KG1 (cell line): ENCODE measurements around the gene KIAA1958.
A peak's percentile ranks its signal among the peaks of the same experiment; 100 is the strongest.
"Not testable (repeated sequence)": the region's sequence is repeated elsewhere in the genome, so short reads cannot be mapped to it uniquely, and the experiment has no call there.

Experiments
- DNase-seq: peaks from one replicate; lab custom pipeline; 2025; lab: John Stamatoyannopoulos, UW

The KIAA1958 gene

DNA sequence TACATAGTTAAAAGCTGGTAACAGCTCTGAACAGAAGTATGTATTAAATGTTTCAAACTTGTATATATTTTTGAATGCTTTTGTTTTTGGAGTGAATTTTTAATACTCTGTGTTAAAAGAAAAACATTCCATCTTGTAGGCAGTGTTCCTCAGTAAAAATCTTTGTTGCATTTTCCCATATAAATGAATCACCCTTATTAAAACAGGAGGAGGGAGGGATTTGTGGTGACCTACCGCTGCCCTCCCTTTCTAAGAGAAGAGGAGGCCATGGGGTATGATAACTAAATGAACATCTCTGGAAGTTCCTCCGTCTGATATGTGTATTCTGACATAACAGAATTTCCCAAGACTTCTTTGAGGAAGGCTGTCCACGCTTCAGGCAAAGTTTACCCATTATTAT, 177.9 kb downstream of the KIAA1958 start:
- no peak for DNase-seq

DNA sequence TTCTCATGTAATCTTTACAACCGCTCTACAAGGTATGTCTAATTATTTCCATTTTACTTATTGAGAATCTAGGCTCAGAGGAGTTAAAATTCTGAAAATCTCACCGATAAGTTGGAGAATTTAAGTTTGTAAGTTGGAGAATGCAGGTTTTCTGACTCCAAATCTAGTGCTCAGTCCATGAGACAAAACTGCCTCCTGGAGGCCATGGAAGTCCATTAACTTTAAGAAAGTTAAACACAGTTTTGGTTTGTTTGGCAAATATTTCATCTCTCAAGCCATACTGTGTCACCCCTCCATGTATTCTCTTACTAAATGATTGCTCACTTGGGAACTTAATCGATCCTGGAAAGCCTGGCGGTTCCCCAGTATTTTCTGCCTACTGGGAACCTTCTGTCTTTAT, 178.7 kb downstream of the KIAA1958 start:
- DNase-seq, result no peak

DNA sequence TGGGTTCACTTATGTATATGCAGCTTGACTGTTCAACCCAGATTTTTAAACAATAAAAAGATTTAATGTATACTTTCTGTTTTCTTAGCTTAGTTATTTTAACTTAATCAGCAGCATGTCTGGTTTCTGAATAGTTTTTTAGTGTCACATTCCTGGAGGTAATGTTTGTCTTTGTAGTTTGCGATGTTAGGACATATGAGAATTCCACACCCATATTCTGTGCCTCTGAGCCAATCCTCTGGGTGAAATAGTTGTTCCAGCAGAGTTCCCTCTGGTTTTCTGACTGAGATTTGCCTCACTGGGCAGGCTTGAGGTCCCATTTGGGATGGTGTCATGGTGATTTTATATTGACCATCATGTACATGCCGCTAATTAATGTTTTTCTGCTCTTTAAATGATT, 182.7 kb downstream of the KIAA1958 start:
- no peak for DNase-seq

DNA sequence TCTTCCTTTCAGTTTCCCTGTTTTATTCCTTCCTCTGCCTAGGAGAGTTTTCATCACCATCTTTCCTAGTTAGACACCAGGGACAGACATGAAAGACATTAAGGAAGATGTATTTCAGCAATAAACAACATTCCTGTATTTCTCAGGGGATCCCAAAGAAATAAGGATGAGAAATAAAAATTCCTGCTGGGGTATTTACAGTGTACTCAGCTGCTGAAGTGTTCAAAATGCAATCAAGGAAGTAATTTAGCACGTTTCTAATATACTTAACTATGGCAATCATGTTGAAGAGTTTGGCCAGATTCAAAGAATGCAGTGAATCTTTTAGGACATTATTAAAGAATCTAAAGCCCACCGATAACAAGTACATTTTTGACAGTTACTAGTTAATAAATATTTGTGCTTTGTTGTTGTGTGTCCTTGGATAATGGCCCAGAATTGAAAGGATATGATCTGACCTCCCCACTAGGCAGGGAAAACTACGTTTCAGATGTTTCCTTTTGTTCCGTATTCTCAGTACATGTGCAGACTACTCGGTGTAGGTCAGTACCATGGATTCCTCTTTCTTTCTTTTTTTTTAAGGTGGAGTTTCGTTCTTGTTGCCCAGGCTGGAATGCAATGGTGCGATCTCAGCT, 184.5 kb downstream of the KIAA1958 start:
- no peak for DNase-seq

DNA sequence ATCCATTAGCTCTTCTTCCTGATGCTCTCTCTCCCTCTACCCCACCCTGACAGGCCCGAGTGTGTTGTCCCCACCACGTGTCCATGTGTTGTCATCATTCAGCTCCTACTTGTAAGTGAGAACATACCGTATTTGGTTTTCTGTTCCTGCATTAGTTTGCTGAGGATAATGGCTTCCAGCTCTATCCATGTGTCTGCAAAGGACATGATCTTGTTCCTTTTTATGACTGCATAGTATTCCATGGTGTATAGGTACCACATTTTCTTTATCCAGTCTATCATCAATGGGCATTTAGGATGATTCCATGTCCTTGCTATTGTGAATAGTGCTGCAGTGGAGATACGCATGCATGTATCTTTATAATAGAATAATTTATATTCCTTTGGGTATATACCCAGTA, 186.6 kb downstream of the KIAA1958 start:
- DNase-seq, result not testable (repeated sequence)

DNA sequence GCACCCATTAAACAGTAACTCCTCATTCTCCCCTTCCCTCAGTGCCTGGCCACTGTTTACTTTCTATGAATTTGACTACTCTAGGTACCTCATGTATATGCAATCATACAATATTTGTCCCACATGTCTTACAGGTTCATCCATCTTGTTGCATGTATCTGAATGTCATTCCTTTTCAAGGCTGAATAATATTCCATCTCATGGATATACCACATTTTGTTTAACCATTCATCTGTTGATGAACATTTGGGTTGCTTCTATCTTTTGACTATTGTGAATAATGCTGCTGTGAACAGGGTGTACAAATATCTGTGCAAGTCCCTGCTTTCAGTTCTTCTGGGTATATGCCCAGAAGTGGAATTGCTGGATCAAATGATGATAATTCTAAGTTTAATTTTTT, 190.4 kb downstream of the KIAA1958 start:
- DNase-seq, result no peak

DNA sequence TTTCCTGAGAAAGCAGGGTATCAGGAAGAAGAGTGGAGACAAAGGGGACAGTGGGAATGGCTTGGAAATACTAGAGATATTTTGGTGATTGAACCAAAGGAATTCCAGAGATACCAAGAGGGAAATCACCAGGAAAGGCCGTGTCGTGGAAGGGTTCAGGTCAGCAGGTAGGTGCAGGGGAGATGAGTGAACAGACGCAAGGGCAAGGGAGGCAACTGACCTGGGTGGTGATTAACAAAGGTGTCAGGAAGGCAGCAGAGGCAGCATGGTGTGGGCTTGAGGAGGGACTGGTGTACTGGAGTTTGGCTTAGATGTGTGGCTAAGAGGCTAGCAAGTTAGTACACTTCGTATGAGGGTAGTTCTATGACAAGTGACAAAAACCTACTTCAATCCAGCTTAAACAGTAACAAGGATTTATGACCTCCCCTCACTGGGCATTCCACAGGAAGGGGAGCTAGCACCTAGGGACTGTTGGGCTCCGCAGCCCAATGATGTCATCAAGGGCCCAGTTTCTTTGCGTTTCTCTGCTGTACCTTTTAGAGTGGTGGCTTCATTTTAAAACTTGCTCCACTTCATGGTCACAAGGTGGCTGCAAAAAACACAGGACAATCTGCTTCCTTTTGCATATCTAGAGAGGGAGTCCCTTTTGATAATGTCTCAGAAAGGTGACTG, 194.2 kb downstream of the KIAA1958 start:
- no peak for DNase-seq

DNA sequence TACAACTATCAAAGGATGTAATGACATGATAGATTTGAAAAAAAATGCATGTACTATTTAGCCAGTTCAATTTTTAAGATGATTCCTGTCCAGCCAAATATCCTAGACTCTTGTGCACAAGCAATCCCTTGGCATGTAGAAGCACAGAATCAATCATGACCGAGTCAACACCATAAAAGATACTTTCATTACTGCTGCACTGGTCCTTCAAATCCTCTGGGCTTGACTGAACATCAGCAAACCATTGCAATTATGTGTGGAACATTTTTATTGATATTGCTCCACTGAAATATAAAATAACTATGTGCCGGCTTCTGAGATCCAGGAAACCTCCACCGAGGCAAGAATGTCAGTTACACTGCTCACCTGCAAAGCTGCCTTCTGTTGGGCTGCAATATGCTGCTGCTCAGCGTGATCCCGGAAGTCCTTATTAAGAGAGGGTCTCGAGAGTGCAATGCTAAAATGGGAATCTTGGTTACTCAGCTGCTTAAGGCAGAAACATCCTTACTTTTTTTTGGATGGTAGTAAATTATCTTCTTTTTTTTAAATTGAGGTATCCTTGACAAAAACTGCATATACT, 202.6 kb downstream of the KIAA1958 start:
- no peak for DNase-seq

DNA sequence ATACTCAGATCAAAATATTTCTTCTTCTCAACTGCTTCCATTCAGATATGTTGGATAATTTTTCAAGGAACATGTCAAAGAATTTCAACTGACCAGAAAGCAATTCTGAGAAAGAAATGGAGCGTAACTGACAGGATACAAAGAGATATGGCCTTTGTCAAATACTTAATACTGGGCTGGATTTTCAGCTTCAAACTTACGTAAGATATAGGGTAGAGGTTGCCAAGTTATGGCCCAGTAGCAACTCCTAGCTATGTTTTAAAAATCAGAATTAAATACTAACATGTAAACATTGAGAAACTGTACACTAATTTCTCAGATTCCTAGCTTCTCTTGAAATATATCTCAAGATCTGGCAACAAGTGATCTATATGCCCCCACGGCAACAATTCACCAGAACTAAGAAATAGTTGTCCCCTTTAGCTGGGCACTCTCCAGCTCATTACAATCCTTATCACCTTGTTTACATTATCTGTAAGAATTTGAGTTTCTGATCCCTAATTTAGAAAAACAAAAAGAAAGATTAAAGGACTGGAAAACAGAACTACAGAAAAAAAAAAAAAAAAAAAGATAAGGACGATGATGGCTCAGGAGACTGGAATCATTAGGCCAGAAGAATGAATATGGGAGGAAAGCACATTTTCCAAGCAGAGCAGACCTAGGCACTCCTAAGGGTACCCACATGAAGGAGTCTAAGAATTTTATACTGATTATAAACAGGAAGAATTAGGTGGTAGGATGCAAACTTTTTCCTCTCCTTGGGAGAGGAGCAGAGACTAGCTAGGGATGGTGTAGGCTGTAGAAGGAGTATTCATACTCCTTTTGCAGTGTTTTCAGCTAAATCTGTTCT, 208.3 kb downstream of the KIAA1958 start:
- DNase-seq, result no peak

DNA sequence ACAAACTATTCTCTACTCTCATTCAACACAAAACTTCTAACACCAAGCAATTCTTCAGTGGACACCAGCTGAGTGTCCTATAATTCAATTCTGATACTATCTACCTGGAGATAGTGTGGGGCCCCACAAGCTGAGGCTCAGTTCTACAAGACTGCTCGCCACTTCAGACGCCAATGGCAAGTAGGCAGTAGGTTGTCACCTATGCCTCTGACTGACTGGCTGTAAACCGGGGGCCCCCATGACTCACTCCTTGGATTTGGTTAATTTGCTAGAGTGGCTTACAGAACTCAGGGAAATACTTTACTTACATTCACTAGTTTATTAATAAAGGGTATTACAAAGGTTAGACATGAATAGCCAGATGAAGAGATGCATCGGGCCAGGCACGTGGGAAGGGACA, 209.8 kb downstream of the KIAA1958 start:
- no peak for DNase-seq

DNA sequence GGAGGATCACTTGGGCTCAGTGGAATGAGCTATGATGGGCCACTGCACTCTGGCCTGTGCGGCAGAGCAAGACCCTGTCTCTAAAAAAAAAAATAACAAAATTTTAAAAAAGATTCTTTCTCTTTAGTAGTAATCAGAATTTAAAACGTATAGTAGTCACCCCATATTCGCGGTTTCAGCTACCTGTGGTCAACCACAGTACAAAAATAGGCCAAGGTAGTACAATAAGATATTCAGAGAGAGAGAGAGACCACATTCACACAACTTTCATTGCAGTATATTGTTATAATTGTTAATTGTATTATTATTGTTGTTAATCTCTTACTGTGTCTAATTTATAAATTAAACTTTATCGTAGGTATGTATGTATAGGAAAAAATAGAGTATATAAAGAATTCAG, 212.6 kb downstream of the KIAA1958 start:
- no peak for DNase-seq

DNA sequence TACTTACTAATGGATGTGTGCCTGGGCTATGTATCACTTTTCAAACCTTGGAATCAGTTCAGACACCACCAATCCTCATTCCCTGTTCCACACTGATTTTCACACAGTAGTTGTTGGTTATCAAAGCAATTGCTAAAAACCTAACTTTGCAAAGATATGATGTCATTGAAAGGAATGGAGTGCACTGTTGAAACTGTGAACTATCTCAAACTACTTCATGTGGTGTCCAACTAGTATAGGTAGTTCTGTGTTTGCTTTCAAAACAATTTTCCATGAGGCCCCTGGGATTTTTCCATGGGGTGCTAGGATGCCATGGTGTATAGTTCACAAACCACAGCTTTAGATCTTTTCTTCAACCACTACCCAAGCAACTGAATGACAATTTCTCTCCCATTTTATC, 213.5 kb downstream of the KIAA1958 start:
- DNase-seq, result no peak

DNA sequence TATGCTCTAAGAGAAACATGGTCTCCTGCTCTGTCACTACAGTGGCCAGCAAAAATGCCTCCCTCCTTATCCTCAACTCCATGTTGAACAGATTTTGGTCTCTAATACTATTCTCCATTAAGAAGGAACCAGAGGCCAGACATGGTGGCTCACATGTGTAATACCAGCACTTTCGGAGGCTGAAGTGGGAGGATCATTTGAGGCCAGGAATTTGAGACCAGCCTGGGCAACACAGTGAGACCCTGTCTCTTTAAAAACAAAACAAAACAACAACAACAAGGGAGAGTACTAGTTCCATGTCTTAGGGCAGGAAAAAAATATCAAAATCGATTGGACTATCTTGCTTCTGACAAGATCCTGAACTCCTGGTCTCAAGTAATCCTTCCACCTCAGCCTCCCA, 216.7 kb downstream of the KIAA1958 start:
- DNase-seq, result no peak

DNA sequence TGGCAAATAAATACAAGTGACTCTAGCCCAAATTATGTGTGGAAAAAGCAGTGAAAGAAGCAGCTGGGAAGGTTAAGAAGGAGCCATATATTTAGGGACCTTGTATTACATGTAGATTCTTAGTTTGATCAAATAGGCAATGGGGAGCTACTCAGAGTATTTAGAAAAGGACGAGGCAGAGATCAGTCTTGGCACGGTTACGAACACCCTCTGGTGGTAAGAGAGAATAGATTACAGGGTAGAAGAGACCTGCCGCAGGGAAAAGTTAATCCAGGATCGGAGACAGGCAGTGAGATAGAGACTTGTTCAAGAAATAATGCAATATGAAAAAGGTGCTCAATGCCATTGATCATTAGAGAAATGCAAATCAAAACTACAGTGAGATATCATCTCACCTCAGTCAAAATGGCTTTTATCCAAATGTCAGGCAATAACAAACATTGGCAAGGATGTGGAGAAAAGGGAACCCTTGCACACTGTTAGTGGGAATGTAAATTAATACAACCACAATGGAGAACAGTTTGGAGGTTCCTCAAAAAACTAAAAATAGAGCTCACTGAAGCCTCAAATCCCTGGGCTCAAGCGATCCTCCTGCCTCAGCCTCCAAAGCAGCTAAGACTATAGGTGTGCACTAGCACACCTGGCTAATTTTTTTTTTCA, 219.3 kb downstream of the KIAA1958 start:
- no peak for DNase-seq

DNA sequence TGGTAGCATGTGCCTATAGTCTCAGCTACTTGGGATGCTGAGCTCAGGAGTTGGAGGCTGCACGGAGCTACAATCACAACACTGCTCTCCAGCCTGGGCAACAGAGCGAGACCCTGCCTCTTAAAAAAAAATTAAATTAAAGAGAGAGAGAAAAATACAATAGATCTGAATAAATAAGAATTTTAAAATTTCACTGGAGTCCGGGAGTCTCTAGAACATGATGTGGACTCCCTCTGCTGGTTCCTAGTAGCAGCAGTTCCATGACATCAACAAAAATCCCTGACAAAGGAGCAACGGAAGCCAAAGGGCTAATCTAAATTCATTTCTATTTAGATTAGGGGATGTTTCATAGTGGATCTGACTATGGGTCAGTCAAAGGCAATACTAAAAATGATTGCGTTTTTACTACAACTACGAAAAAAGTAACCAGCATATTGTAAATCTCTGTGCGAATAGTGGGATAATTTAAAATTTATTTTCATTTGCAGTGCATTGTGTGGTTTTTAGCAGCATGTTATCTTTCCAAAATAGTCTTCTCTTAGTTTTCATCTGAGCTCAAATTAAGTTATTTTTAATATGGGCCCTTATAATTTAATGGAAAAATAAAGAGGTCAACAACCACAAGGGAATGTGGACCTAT, 224.5 kb downstream of the KIAA1958 start:
- no peak for DNase-seq

DNA sequence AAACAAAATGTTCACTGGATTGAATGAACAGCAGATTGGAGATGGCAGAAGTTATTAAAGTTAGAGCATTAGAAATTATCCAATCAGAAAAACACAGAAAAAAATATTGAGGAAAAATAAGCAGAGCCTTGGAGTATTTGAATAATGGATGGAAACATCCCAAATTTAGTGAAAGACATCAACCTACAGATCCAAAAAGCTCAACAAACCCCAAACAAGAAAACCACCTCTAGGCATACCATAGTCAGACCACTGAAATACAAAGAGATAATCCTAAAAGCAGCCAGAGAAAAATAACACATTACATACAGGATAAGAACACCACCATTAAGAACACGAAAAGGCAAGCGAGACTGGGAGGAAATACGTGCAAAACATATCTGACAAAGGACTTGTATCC, 226.1 kb downstream of the KIAA1958 start:
- DNase-seq, result no peak

DNA sequence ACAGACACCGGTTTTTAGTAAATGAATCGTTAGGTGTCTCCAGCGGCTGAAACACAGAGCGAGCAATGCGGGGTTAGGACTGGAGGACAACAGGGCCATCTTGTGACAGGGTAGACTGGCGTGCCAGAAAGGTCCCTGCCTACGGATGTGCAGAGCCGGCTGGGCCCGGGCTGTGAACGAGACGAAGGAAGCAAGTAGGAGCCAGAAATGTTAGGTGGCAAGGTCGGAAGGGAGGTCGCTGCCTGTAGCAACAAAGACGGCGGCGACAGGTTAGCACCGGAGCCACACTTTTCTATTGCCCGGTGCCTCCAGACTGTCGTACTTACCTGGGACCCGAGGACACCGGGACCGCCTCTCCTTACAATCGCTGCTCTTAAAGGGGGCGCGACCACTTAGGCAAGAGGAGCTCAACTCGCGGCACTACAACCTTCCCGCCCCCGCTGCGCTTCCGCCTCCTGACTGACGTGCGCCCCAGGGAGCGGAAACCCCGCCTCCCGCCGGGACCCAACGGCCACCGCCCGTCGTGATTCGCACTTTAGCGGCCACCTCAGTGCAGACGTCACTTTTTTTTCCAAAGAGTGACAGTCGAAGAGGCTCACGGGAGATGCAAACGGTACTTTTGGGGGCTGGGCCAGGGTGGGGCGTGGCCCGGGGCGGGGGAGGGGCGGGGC, 231.2 kb downstream of the KIAA1958 start, which contains the start of gene INIP:
TSS of gene INIP (minus strand) at position 457 of the 671 bp plus-strand sequence. CDS start 1,632 bp downstream, outside the sequence.
- peak; percentile 91 for DNase-seq
